Neutrophil (primary cell): ENCODE measurements around the gene LMF1.

Experiments
- H3K27ac ChIP-seq: fragments of 200-600 bp; sonication (generic); 2 replicates; pipeline ENCODE4 v1.5.1; 2016; ENCODE audit warnings: mild to moderate bottlenecking, moderate library complexity
- H3K27me3 ChIP-seq: fragments of 200-600 bp; sonication (generic); 2 replicates; pipeline ENCODE4 v1.6.0; 2016; ENCODE audit warnings: mild to moderate bottlenecking
- H3K36me3 ChIP-seq: fragments of 200-600 bp; sonication (generic); 2 replicates; pipeline ENCODE4 v1.5.1; 2017
- H3K4me1 ChIP-seq, 2 experiments: fragments of 200-600 bp in 1 of 2; sonication (generic) in 1 of 2; 1 replicate in 1 of 2; 2 replicates in 1 of 2; pipeline versions ENCODE4 v1.5.1 to v1.6.1; 2013 to 2016; ENCODE audit warnings: low read depth in 1 of 2, low read length in 1 of 2, mild to moderate bottlenecking in 1 of 2, moderate library complexity in 1 of 2; ENCODE audit not compliant: control insufficient read depth in 1 of 2, insufficient read depth in 1 of 2
- H3K4me3 ChIP-seq, 2 experiments: fragments of 200-600 bp in 1 of 2; sonication (generic) in 1 of 2; 1 replicate in 1 of 2; 2 replicates in 1 of 2; pipeline ENCODE4 v1.5.1; 2013 to 2016; ENCODE audit warnings: low read depth in 1 of 2, low read length in 1 of 2, mild to moderate bottlenecking in 1 of 2, moderate library complexity in 1 of 2
- H3K9me3 ChIP-seq: fragments of 200-600 bp; sonication (generic); 2 replicates; pipeline ENCODE4 v1.5.1; 2016
- CTCF ChIP-seq: fragments of 200-600 bp; sonication (generic); IDR thresholded peaks from 2 replicates; pipeline ENCODE4 v1.5.1; 2016; ENCODE audit warnings: antibody characterized with exemption

LMF1 gene

GRCh38 chr16:927931-928330 lies 42.9 kb downstream of the LMF1 start:
- no peak overlapping the region for H3K27ac ChIP-seq
- peaks cover 4% of the 10 kb centered on the region for H3K9me3 ChIP-seq
- H3K4me3 ChIP-seq, result no peak overlapping the region
- no peak for TF ChIP-seq CTCF
- H3K36me3 ChIP-seq, result peaks cover 22% of the 10 kb centered on the region
- H3K4me1 ChIP-seq, result no peaks in the 10 kb centered on the region
- no peaks in the 10 kb centered on the region for H3K27me3 ChIP-seq

- H3K27ac ChIP-seq, result no peak overlapping the region
- no peak for TF ChIP-seq CTCF
- H3K4me3 ChIP-seq, result no peak overlapping the region
- peaks cover 20% of the 10 kb centered on the region for H3K36me3 ChIP-seq
- H3K4me1 ChIP-seq, result no peaks in the 10 kb centered on the region
- H3K27me3 ChIP-seq, result no peaks in the 10 kb centered on the region
- peaks cover 4% of the 10 kb centered on the region for H3K9me3 ChIP-seq
Observed at GRCh38 chr16:927406-927805, 43.4 kb downstream of the LMF1 start.

- H3K36me3 ChIP-seq, result peaks cover 20% of the 10 kb centered on the region
- peaks cover 4% of the 10 kb centered on the region for H3K9me3 ChIP-seq
- no peaks in the 10 kb centered on the region for H3K4me1 ChIP-seq
- H3K27me3 ChIP-seq, result no peaks in the 10 kb centered on the region
- H3K4me3 ChIP-seq, result no peak overlapping the region
- no peak overlapping the region for H3K27ac ChIP-seq
- TF ChIP-seq CTCF, result no peak
Observed at GRCh38 chr16:926715-927114, 44.1 kb downstream of the LMF1 start.

GRCh38 chr16:924806-925205 lies 46.0 kb downstream of the LMF1 start:
- no peak overlapping the region for H3K27ac ChIP-seq
- no peaks in the 10 kb centered on the region for H3K4me1 ChIP-seq
- no peak for TF ChIP-seq CTCF
- peaks cover 7% of the 10 kb centered on the region for H3K36me3 ChIP-seq
- H3K4me3 ChIP-seq, result no peak overlapping the region
- peaks cover 4% of the 10 kb centered on the region for H3K9me3 ChIP-seq
- H3K27me3 ChIP-seq, result no peaks in the 10 kb centered on the region

GRCh38 chr16:924063-924462 lies 46.7 kb downstream of the LMF1 start:
- no peak overlapping the region for H3K4me3 ChIP-seq
- peaks cover 4% of the 10 kb centered on the region for H3K9me3 ChIP-seq
- no peak for TF ChIP-seq CTCF
- peaks cover under 1% of the 10 kb centered on the region for H3K36me3 ChIP-seq
- no peak overlapping the region for H3K27ac ChIP-seq
- H3K27me3 ChIP-seq, result no peaks in the 10 kb centered on the region
- no peaks in the 10 kb centered on the region for H3K4me1 ChIP-seq

GRCh38 chr16:923184-923583 lies 47.6 kb downstream of the LMF1 start:
- H3K9me3 ChIP-seq, result peaks cover 4% of the 10 kb centered on the region
- TF ChIP-seq CTCF, result no peak
- H3K27ac ChIP-seq, result no peak overlapping the region
- no peaks in the 10 kb centered on the region for H3K27me3 ChIP-seq
- H3K4me1 ChIP-seq, result no peaks in the 10 kb centered on the region
- no peak overlapping the region for H3K4me3 ChIP-seq
- no peaks in the 10 kb centered on the region for H3K36me3 ChIP-seq
